Smooth muscle cell of the brain vasculature (primary cell): ENCODE measurements around the gene WDR31.
A peak's percentile ranks its signal among the peaks of the same experiment; 100 is the strongest.
"Not testable (repeated sequence)": the region's sequence is repeated elsewhere in the genome, so short reads cannot be mapped to it uniquely, and the experiment has no call there.

Experiments
- DNase-seq: peaks from one replicate; pipeline ENCODE4 v3.0.0-alpha.2; 2012; ENCODE audit warnings: low read depth, low spot score

WDR31 gene

DNA sequence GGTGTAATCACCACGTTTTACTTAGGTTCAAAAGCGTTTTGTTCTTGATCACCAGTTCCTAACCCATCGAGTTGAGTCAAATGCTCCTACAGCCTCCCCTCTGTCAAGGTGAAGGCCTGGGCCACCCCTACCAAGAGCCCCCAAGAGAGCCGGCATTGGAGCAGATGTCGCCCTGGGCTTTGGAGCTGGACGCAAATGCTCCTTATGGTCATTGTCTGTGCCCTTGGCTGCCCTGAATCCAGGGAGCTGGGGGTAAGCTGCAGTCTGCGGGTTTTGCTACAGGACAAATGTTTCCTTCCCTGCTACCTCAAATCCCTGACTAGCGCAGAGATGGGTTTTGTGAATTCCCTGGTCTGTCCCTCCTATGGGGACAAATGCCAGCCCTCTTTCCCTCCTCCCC is 41.8 kb downstream of the WDR31 start:
- no peak for DNase-seq

GRCh38 chr9:113296796-113297558 is 43.1 kb downstream of the WDR31 start:
- peak; percentile 10 for DNase-seq

- DNase-seq: not testable (repeated sequence)
Observed at GRCh38 chr9:113296247-113296646, 43.8 kb downstream of the WDR31 start.

- no peak for DNase-seq
Observed at GRCh38 chr9:113293285-113293878, 46.7 kb downstream of the WDR31 start.

DNA sequence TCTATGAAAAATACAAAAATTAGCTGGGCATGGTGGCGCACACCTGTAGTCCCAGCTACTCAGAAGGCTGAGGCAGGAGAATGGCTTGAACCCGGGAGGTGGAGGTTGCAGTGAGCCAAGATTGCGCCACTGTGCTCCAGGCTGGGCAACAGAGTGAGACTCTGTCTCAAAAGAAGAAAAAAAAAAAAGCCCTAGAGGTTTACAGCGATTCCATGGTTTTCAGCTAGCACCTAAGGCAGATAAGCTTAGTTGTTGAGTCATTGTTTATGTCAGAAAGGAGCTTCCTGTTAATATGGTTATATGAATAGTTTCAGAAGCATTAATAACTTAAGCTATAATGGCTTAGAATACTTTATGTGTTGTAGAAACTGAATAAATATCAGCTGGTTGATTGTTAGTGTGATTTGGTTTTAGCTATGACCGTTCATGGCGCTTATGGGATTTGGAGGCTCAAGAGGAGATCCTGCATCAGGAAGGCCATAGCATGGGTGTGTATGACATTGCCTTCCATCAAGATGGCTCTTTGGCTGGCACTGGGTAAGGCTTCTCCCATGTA is 49.9 kb downstream of the WDR31 start:
- DNase-seq: no peak

DNA sequence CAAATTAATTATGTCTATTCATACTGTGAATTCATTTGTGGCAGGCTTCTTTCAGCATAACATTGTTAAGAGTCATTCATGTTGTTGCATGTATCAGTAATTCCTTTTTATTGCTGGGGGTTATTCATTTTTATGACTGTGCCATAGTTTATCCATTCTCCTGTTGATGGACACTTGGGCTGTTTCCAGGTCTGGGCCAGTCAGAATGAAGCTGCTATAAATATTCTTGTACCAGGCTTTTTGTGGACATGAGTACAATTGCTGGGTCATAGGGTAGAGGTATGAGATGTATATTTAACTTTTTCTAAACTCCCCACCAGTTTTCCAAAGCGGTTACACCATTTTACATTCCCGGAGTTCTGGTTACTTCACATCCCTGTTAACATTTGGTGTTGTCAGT is 51.0 kb downstream of the WDR31 start:
- no peak for DNase-seq

GRCh38 chr9:113281356-113281755 is 58.7 kb downstream of the WDR31 start:
- no peak for DNase-seq

DNA sequence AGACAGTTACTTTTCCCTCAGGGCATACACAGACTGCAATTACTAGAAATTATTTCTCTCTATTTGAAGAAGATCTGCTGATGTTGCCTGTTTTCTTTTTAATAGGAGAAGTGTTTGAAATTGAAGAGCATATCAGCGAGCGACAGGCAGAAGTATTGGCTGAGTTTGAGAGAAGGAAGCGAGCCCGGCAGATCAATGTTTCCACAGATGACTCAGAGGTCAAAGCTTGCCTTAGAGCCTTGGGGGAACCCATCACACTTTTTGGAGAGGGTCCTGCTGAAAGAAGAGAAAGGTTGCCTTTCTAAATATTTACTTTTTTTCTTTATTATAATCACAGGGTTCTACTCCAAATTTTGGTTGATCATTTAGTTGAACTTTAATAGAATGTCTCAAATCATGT is 61.2 kb downstream of the WDR31 start:
- DNase-seq: no peak

GRCh38 chr9:113275157-113276131 is 64.6 kb downstream of the WDR31 start, which contains the start of the genes CDC26 and PRPF4:
Gene CDC26, minus strand, starts transcription at chr9:113275572. Its CDS starts 3,065 bp downstream, at chr9:113272507.
Gene PRPF4, plus strand, starts transcription at chr9:113275658. Its CDS starts 86 bp downstream, at chr9:113275744.
- DNase-seq: peak; percentile 98

DNA sequence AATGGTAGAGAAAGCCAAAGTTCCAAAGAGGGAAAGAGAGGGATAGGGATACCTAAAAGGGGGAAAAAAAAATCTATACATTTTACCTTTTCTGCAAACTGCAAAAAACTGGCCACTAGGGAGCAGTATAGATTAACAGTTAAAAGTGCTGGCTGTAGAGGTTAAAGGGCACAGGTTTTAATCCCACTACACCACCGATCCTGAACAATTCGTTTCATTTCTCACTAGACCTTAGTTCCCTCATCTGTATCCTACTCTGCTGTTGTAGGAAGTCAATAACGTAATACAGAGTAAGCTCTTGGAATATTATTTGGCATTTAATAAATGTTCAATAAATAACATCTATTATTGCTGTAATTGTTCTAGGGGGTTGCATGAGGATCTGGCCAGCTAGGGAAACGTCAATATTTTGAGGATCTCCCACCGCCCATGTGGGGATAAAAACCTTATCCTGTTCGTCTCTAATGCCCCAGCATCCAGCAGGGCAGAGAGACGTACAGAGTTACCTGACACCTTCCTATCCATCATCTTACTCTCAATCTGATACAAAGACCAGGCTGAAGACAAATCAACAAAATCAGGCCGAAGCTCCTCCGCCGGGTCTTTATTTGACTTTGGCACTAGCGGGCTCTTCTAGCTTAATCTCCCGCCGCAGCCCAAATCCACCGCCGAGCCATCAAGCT is 65.5 kb downstream of the WDR31 start:
- no peak for DNase-seq

- DNase-seq: no peak
Observed at GRCh38 chr9:113269871-113270270, 70.2 kb downstream of the WDR31 start.

GRCh38 chr9:113269355-113269754 is 70.7 kb downstream of the WDR31 start:
- DNase-seq: no peak

DNA sequence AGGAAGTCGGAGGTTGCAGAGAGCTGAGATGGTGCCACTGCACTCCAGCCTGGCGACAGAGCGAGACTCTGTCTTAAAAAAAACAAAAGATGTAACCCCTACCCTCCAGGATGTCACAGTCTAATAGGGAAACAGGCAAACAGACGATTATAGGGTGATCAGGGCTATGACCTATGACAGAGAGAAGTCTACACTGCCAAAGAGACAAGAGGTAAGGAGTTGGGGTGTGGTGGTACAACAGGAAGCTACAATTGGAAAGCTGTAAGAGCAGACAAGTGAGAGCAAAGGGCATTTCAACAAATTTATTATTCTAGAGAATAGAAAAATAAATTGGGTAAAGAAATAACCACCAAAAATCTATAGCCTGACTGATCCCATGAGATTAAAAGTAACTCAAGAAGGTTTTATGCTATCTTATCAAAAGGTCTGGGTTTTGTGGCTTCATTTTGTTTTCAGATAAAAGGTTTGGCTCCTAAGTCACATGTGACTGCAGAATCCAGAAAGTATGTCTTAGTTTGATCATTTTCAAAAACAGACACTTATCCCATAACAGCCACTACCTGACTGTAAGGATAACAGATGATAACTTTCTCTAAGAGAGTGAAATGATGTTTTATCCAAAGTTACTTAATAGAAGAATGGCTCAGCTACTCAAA is 72.0 kb downstream of the WDR31 start:
- no peak for DNase-seq

- no peak for DNase-seq
Observed at GRCh38 chr9:113266174-113266573, 73.9 kb downstream of the WDR31 start.
